ENCODE data around the gene ANXA11.

Gene ANXA11

DNA sequence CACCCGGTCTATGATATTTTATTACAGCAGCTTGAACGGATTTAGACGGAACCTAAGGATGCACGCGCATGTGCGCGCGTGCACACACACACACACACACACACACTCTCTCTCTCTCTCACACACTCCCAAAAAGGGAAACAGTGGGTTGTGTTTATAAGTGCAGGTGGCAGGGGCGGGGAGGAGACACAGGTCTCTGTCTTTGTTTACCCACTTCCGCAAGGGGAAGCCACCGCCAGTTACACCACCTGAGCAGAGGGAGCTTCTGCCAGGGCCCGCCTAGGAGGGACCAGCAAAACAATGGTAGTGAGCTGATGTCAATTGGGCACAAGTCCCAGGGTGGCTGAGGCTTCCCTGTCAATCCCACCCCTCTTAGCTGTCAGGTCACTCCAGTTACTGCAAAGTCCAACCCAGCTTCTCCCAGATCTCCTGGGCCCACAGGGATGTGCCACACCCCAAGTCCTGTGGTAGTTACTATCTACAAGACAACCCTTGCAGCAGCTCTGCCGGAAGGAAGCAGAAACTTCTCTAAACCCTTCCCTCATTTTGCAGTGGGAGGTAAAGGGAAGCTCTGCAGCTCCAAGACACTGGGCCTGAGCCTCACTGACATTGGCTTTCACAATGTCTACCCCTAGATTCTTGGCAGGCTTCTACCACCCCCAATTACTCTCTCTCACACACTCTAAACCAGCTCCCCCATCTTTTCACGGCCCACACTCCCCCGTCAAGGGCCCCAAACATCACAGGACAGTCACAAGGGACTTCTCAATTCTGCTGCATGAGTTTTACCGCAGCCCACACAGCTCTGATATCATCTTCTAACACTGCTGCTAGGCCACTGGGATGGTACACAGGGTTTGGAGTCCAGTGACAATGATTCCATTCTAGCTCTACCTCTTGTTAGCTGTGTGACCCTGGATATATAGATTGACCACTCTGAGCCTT is 17.6 kb downstream of the ANXA11 start:
- DNase-seq = no peak

DNA sequence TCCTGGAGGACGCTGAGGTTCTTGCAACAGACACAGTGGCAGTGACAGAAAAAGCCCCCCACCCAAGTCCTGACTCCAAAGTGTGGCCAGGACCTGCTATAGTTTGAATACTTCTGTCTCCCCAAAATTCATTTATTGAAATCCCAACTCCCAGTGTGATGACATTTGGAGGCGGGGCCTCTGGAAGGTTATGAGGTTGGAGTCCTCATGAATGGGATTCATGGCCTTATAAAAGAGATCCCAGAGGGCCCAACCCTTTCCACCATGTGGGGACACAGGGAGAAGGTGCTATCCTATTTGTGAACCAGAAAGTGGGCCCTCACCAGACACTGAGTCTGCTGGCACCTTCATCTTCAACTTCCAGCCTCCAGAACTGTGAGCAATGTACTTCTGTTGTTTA is 18.3 kb downstream of the ANXA11 start:
- no peak for DNase-seq

DNA sequence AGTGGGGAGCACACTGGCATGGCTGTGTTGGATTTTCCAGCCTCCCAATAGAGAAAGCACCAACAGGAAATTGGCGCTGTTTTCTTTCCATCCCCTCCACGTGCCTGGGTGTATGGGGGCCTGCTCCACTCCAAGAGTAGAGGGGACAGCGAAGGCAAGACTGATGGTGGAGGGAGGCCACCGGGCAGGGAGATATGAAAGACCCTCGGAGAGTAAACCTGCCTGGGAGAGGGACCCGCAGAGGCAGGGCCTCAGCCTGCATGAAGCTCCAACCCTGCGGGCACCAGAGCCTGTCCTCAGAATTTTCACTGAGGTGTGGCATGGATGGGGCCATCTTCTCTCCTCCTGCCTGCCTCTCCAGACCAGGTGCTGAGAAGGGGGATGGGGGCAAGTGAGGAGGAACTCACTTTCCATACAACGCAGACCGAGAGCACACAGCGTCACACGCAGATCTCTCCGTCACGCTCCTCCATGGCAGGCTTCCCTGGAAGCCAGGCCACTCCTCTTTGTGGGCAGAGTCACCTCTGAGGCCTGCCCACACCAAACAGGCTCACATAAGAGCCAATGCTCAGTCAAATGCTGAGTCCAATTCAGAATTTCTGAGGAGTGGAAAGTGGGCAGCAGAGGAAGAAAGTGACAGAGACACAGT is 18.8 kb downstream of the ANXA11 start:
- DNase-seq = no peak

DNA sequence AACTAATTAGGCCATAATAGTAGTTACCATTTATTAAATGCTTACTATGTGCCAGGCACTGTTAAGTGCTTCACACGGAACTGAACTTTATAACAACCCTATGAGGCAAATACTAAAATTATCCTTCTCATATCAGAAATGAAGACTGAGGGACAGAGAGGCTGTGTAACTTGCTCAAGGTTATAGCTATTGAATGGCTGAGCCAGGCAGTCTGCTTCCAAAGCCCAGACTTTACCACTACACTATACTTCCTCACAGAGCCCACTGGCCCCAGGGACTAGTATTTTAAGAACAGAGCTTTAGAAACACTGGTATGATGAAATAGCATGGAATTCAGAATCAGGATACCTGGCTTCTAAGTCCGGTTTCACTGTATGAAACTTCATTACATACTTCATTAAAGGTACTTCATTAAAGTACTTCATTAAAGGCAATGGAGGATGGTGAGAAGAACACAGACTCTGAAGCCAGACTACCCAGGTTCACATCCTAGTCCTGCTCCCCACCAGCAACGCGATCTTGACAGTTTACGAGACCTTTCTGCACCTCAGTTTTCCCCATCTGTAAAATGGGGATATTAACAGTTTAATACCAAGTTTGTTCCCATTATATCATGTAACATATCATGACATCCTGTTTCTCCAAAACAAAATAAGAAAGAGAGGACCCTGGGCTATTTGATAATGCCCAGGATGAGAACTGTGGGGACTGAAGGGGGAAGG is 19.6 kb downstream of the ANXA11 start:
- no peak for DNase-seq

DNA sequence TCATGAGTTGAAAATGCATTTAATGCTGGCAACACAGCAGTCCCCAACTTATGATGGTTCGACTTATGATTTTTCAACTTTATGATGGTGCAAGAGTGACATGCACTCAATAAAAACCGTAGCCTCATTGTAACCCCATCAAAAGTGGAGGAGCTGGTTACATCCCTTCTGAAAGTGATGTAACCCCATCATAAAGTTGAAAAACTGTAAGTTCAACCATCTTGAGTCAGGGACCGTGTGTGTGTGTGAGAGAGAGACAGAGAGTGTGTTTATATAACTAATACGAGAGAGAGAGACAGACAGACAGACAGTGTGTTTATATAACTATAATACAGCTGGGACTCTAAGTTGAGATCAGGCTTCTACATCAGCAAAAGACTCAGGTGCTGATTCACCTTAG is 21.0 kb downstream of the ANXA11 start:
- DNase-seq = no peak

DNA sequence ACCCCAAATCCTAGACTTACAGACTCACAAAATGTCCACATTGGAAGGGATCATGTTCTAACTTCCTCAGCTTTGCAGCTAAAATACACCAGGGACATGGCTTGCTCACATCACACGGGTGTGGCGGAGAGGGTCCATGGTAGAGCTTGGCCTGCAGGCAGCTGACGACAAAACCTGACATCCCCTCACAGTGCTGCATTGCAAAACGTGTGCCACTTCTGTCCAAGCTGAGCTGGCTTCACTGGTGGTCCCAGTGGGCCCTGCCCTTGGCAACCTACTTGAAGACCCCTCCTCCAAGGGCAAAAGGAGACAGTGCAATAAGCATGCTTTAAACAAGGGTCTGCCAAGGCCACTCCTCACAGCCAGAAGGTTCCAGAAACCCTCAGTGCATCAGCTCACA is 21.9 kb downstream of the ANXA11 start:
- no peak for DNase-seq

DNA sequence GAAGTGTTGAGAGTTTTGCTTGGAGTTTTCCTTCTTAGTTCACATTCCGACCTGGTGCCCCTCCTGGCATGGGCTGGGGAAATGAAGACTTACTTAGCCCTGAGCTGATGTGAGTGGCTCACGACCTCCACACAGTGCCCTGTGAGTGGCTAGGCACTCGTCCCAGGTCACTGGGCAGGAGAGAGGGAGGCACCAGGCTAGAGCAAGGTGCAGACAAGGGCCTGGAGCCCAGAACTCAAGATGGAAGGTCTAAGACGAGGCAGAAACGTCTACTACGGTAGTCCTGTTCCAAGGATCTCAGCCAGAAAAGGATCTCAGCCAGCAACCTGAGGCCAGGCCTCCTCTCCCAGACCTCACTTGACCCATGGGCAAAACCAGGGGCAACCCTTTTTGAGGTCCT is 22.4 kb downstream of the ANXA11 start:
- no peak for DNase-seq

DNA sequence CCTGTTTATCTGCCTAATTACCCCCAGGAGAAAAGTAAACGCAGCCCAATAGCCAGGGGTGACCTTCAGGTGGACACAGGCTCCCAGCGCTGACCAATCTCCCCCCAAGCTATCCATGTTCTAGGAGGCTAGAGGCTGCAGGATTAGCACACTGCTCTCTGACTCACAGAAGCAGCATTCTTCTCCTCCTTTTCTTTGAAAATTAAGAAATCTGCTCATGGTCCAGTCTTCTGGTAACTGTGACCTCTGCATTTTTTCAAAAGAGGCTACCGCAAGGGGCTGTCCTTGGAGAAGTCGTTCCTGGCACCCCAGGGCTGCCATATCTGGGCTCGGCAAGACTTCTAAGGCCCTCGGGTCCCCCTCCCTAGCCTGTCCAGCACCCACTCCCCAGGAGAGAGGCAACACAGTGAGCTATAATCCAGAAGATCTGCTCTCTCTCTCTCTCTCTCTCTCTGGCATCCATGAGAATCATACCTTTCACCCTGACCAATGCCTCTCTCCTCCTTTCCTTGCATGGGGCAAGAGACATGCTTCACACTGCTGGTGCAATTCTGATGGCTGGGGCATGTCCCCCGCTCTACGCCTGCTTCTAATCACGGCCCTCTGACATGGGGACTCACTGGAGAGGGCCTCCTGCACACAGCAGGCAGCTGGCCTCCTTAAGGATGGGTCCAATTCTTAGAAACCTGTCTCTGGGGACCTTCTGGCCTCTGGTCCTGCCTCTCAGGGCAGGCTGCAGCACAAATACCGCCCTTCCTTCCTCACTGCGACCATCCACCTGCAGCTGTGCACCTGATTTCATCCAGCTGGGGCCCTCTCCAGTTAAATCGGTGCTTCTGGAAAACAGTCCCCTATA is 27.3 kb downstream of the ANXA11 start:
- no peak for DNase-seq

DNA sequence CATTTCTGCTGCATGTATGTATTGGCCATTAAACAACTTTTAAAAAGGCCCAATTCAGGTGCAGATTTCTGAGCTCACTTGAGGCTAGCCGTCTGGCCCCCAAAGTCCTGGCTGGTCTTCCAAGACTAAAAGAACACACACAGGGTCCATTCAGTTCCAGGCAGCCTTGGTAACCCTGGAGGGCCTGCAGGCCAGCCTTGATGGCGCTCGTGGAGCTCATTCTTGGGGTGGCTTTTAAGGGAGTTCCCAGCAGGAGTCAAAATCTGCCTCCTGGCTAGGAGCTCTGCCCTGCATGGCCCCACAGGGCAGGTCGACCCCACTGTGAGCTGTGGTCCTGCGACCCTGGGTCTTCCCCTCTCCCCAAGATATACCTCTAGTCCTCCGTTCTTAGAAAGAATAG is 28.8 kb downstream of the ANXA11 start:
- no peak for DNase-seq

DNA sequence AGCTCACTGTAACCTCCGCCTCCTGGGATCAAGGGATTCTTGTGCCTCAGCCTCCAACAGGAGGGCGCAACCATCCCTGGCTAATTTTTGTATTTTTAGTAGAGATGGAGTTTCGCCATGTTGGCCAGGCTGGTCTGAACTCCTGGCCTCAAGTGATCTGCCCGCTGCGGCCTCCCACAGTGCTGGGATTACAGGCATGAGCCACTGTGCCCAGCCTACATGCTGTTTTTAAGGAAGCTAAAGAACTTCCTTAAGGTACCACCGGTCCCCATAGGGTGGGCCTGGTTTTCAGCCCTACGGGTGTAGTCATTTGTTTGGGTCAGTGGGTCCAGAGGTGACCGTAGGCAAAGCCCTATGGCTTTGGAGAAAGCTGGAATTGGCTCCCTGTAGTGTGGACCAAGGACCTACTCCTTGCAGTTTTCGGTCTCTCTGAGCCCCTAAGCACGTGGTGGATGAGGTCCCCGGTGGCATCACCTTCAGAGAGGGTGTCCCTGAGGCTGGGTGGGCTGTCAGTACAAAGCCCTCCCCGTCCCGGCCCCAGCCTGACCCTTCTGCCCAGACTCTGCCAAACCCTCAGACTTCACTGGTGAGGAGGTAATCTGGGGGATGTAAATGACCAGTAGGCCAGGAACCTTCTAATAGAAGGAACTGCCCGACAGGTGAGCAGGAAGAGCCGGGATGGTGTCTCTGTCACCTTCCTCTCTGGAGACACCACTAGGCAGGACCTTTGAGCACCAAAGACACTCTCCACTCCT is 30.5 kb downstream of the ANXA11 start:
- no peak for DNase-seq

DNA sequence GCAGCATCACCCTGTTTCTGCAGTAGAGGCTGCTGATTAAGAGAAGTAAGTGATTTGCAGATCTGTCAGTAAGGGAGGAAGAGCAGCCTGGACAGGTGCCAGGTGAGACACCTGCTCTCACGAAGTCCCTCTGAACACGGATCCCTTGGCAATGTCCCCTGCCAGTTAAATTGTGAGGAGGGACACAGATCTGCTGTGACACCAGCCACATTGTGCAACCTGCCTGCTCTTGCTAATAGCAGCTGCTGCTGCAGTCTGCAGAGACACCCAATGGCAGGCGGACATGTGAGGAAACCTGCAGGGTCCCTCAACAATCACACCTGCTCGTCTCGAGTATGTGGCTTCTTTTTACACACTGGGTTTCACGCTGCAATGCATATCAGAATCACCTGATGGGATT is 31.9 kb downstream of the ANXA11 start:
- no peak for DNase-seq

DNA sequence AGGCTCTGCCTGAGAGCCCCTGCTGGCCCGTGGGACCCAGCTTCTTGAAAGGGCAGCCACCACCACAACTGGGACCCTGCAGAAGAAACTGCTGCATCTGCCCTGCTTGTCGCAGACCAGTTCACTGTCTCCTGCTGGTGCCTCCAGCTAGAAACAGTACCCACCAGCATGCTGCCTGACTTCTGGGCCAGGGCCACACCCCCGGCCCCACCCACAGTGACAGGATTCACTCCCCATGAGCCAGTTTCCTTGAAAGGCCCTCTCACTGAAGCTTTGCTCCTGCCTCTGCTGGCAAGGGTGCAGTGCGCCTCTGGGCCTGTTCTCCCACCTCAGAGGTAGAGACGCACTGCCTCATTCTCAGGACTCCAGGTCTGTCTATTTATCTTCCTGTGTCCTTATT is 32.4 kb downstream of the ANXA11 start:
- no peak for DNase-seq

DNA sequence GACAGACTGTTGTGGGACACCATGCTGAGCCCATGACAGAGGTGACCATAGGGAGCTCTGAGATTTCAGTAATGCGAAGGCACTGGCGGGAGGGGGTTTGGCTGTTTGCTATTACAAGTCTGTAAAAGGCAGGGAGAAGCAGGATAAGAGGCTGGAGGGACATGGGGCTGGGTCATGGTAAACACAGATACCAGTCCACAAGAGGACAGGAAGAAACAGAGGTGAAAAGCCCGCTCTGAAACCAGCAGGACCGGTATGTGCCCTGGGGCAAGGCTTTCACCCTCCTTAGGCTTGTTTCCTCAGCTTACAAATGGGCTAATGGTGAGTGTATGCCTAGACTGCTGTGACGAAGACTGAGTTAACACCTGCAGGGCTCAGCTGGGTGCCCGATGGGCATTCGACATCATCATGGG is 34.1 kb downstream of the ANXA11 start:
- DNase-seq = no peak

DNA sequence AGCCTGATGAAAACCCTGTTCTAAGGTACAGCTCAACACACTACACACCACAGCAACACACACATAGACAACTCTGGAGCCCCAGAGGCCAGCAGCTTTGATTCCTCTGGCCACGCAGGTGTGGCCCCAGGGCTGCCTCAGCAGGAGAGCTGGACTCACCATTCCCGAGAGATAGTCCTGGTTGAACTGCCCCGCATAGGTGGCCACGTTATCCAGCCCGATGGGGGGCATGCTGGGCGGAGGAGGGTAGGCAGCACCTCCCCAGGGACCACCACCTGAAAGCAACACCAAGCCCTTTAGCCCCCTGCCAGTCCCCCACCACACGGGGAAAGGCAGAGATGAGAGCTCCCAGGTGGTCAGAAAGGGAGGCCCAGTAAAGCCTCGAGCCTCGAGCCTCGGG is 34.7 kb downstream of the ANXA11 start:
- no peak for DNase-seq

DNA sequence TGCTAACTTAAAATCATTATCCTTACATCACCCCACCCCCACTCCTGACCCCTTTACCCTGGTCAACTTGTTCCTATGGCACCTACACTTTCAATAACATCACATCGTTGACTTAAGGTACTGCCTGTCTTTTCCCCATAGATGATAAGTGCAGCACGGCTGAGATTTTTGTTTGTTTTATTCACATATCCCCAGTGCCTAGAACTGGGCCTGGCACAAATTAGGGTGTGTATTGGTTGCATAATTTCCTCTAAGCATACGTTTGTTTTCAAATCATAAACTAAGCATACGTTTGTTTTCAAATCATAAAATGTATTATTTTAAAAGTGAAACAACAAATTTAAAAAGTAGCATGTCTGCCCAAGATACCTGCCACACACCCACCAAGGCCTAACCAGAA is 35.3 kb downstream of the ANXA11 start:
- DNase-seq = no peak

DNA sequence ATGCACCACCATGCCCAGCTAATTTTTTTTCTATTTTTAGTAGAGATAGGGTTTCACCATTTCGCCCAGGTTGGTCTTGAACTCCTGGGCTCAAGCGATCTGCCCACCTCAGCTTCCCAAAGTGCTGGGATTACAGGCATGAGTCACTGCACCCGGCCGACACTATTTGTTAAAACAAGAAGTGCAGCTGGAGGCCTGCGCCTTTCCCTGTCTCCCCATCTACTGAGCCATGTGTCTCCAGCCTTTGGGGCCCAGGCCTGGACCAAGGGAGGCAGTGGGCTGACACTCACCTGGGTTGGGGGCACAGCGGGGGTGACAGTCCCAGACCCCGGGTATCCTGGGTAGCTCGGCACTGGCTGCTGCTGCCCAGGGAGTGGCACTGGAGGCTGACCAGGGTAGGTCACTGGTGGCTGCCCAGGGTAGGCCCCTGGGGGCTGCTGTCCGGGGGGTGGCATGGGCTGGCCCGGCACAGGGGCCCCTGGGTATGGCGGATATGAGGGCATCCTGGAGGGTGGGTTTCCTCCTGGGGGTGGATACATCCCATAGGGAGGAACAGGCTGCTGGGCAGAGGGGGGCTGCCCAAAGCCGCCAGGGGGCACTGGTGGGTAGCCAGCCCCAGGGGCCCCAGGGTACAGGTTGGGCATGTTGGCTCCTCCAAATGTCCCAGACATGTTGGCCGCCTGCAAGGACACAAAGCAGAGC is 36.5 kb downstream of the ANXA11 start:
- DNase-seq = no peak

DNA sequence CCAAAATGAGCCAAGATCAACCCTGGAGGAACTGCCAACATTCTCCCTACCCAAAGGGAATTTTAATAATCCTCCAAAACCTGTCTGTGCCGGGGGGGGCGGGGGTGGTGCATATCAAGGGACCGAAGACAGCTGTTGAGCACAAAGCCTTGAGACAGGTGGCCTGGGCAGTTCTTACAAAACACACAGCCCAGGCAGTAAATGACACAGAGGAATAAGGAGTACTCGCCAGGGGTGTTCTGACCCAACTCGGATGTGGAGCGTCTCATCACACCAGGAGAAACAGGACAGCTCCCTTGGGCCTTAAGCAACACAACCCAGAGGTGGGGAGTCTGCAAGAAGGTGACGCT is 37.2 kb downstream of the ANXA11 start:
- no peak for DNase-seq

DNA sequence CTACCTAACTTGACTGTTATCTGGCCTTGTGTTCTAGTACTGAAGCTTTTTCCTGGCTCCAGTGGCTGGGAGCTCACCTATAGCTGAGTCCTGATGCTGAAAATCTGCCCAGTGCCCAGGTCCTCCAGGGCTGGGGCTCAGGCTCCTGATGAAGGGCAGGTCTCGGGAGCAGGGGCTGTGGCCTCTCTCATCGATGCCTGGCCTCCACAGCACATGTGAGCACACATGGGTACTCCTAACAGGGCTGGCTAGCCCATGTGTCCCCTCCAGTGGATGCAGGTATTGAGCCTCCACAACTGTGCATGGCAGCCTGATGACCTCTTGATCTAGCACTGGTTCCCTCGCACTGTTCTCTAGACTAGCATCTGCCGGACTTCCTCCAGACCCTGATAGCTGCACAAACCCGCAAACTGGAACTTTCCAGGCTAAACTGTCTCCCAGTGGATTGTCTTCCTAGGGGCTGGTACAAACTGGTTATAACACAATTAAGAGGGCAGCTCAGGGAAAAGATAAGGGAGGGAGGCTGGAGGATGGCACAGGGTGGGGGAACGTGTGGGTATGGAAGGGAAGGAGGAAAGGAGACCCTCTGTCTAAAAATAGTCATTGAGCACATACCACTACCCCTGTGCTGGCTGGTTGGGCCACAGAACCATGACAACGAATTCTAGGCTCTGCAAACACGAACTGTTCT is 37.7 kb downstream of the ANXA11 start:
- DNase-seq = no peak

DNA sequence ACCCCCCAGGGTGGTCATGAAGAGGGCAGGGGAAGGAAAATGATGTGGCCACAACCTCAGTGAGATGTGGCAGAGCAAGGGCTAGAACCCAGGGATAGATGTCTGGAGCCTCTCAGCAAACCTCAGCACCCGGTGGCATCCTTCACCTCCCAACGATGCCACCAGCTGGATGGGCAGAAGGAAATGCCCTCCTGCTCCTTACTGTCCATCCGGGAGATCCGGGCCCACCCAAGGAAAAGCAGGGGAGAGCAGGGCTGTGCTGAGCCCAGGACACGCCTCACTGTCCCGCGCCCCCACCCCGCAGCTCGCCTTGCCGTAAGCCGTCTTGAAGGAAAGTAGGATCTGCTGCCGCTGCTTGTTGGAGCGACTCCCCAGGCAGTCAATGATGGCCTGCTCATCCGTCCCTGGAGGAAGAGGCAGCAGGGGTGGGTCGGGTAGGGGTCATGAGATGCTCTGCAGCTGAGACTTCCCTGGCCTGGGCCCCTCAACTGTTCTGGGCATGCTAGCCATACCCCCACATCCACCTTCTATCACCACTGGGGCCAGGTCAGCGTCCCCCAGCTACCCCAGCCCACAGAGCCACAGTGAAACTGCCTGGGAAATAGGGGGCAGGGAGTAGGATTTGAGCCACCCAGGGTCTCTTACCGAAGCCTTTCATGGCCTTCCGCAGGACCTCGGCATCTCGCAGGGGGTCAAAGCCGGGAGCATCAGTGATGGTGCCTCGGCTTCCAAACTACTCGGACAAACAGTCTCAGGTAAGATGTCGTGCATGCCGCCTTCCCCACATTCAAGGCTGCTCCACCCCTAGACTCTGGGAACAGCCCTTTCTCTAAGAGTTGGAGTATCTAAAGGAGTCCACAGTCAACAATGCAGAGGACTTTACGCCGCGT is 38.5 kb downstream of the ANXA11 start:
- no peak for DNase-seq

DNA sequence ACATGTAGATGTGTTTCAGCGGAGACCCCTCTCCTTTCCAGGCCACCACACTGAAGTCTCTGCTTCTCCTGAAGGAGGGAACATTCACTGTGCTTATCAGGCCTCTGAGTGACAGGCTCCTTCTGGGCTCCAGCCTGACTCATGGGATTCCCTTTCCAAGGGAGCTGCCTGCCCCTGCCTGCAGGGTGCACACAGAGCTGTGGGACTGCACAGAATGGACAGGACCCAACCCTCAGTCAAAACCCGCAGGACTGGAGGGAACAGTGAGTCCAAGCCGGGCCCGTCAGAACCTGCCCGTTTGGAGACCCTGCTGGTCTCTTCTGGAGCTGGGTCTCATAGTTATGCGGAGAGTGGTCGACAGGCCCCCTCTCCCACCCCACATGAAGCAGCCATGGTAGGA is 40.2 kb downstream of the ANXA11 start:
- DNase-seq = no peak

Data from GOT3 (cell line).